PFSK-1 (cell line): ENCODE data around the gene NCOA3.

Source experiments
- FOXP2 ChIP-seq: optimal IDR thresholded peaks from 2 replicates; pipeline ENCODE3; 2011; ENCODE audit warnings: borderline replicate concordance, control low read depth, inconsistent platforms; ENCODE audit not compliant: insufficient read depth; ENCODE audit errors: extremely low read length, extremely low read depth
- POLR2AphosphoS5 ChIP-seq: IDR thresholded peaks from 2 replicates; pipeline ENCODE4 v1.6.1; 2012; ENCODE audit warnings: low read depth, mild to moderate bottlenecking, control low read depth, low read length, moderate library complexity
- SIN3A ChIP-seq: IDR thresholded peaks from 2 replicates; pipeline ENCODE4 v1.6.1; 2012; ENCODE audit warnings: mild to moderate bottlenecking, low read length, moderate library complexity, borderline replicate concordance; ENCODE audit not compliant: insufficient read depth
- TAF1 ChIP-seq: IDR thresholded peaks from 2 replicates; pipeline ENCODE4 v1.6.1; 2012; ENCODE audit warnings: low read length, control low read depth, borderline replicate concordance; ENCODE audit not compliant: insufficient read depth
- TF ChIP-seq, protein P1 (sequence below), 2 experiments: IDR thresholded peaks; 2 replicates each; pipeline versions ENCODE4 v1.6.1 to v1.8.0; 2011 to 2012; ENCODE audit warnings: low read depth in 2 of 2, low read length in 2 of 2, control low read depth in 1 of 2, inconsistent platforms in 1 of 2, mild to moderate bottlenecking in 1 of 2, moderate library complexity in 1 of 2; ENCODE audit not compliant: insufficient read depth in 1 of 2

NCOA3 gene

GRCh38 chr20:47558295-47559066 is 56.8 kb downstream of the NCOA3 start:
- TF ChIP-seq TAF1 (no peak), FOXP2 (no peak), SIN3A (no peak), POLR2AphosphoS5 (no peak)
- TF ChIP-seq, protein P1, sequence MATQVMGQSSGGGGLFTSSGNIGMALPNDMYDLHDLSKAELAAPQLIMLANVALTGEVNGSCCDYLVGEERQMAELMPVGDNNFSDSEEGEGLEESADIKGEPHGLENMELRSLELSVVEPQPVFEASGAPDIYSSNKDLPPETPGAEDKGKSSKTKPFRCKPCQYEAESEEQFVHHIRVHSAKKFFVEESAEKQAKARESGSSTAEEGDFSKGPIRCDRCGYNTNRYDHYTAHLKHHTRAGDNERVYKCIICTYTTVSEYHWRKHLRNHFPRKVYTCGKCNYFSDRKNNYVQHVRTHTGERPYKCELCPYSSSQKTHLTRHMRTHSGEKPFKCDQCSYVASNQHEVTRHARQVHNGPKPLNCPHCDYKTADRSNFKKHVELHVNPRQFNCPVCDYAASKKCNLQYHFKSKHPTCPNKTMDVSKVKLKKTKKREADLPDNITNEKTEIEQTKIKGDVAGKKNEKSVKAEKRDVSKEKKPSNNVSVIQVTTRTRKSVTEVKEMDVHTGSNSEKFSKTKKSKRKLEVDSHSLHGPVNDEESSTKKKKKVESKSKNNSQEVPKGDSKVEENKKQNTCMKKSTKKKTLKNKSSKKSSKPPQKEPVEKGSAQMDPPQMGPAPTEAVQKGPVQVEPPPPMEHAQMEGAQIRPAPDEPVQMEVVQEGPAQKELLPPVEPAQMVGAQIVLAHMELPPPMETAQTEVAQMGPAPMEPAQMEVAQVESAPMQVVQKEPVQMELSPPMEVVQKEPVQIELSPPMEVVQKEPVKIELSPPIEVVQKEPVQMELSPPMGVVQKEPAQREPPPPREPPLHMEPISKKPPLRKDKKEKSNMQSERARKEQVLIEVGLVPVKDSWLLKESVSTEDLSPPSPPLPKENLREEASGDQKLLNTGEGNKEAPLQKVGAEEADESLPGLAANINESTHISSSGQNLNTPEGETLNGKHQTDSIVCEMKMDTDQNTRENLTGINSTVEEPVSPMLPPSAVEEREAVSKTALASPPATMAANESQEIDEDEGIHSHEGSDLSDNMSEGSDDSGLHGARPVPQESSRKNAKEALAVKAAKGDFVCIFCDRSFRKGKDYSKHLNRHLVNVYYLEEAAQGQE (IDR thresholded peaks at IDR 0.05; ENCODE audit: insufficient read depth in 1 of 2, low read depth in 2 of 2, low read length in 2 of 2) = no peak

GRCh38 chr20:47559141-47559540 is 57.5 kb downstream of the NCOA3 start:
- no peak for TF ChIP-seq TAF1

DNA sequence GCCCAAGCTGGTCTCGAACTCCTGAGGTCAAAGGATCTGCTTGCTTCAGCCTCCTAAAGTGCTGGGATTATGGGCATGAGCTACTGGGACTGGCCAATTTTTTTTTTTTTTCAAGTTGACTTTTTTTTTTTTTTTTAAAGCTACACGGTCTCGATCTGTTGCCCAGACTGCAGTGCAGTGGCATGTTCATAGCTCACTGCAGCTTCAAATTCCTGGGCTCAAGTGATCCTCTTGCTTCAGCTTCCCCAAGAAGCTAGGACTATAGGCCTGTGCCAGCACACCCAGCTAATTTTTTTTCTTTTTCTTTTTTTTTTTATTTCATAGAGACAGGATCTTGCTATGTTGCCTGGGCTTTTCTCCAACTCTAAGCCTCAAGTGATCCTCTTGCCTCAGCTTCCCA is 59.5 kb downstream of the NCOA3 start:
- TF ChIP-seq FOXP2 = no peak
- TF ChIP-seq TAF1 = no peak
- TF ChIP-seq POLR2AphosphoS5 = no peak
- TF ChIP-seq, protein P1 (IDR thresholded peaks at IDR 0.05; ENCODE audit: insufficient read depth in 1 of 2, low read depth in 2 of 2, low read length in 2 of 2) = no peak
- no peak for TF ChIP-seq SIN3A

- TF ChIP-seq TAF1 (no peak), SIN3A (no peak), FOXP2 (no peak), POLR2AphosphoS5 (no peak)
- TF ChIP-seq, protein P1 (IDR thresholded peaks at IDR 0.05; ENCODE audit: insufficient read depth in 1 of 2, low read depth in 2 of 2, low read length in 2 of 2) = no peak
Measured at GRCh38 chr20:47561603-47562583, 60.2 kb downstream of the NCOA3 start.

DNA sequence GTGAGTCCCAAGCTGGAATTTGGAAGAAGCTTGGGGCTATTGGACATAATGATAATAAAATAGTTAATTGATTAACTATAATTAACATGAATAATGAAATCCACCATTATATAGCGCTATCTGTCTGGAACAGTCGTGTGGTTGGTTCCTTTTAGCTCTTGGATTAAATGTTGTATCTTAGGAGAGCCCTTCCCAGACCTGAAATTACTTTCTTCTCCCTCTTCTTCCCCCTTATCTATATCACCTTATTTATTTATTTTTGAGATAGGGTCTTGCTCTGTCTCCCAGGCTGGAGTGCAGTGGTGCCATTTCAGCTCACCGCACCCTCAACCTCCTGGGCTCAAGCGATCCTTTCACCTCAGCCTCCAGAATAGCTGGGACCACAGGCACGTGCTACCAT is 64.6 kb downstream of the NCOA3 start:
- no peak for TF ChIP-seq TAF1
- TF ChIP-seq, protein P1 (IDR thresholded peaks at IDR 0.05; ENCODE audit: insufficient read depth in 1 of 2, low read depth in 2 of 2, low read length in 2 of 2) = no peak
- TF ChIP-seq SIN3A = no peak
- no peak for TF ChIP-seq FOXP2
- no peak for TF ChIP-seq POLR2AphosphoS5
